HCT116 (cell line): ENCODE data around the gene RAB11A. TPM values are rescaled to one million over a fixed set of nuclear protein-coding genes. Genes with fewer than 3 reads are reported as not detected.

Experiments
- ATAC-seq: fragments of 200-7000 bp; cut with Tn5 transposase; 2 replicates; pipeline ENCODE4 v1.9.1; 2020; ENCODE audit warnings: mild to moderate bottlenecking, moderate library complexity
- BruUV-seq: library from RNA; stranded (reverse); fragments of 400-500 nt; replicated peaks from 2 replicates; lab custom pipeline; 2021; lab: Mats Ljungman, UMichigan
- CTCF ChIA-PET: fragments of 300-600 bp; sonication (Branson Sonifier 250); formaldehyde crosslinking; loops from one replicate; lab custom pipeline; 2021; ENCODE audit warnings: antibody characterized with exemption; lab: Charles Lee
- POLR2A ChIA-PET: fragments of 300-600, 350-600 bp; sonication (Branson Sonifier 250); formaldehyde crosslinking; loops from one replicate; lab custom pipeline; 2021; ENCODE audit warnings: antibody characterized with exemption; lab: Charles Lee
- RAD21 ChIA-PET, 2 experiments: fragments of 300-600 bp; sonication (Branson Sonifier 250); formaldehyde crosslinking; loops; one replicate each; lab custom pipeline; 2023; ENCODE audit warnings: low total read pairs in 2 of 2; ENCODE audit not compliant: uncharacterized antibody in 2 of 2, unreplicated experiment in 2 of 2, low non-redundant PET in 1 of 2; lab: Charles Lee
- DNase-seq: peaks from one replicate; pipeline ENCODE4 v3.0.0-alpha.2; 2010; ENCODE audit warnings: low read depth, low spot score
- H2AFZ ChIP-seq: fragments of 200-600 bp; shearing (Covaris generic), sonication (generic); 2 replicates; pipeline ENCODE4 v1.6.1; 2017; ENCODE audit warnings: low read depth, mixed run types, mixed read lengths, antibody characterized with exemption, low read length; ENCODE audit not compliant: poor library complexity, severe bottlenecking
- H3K27ac ChIP-seq: 2 replicates; pipeline ENCODE4 v1.5.1; 2012; ENCODE audit warnings: low read depth, low read length
- H3K27me3 ChIP-seq: fragments of 200-600 bp; sonication (generic); 2 replicates; pipeline ENCODE4 v1.6.1; 2016; ENCODE audit warnings: mixed run types, low read length, mixed read lengths; ENCODE audit not compliant: insufficient read depth
- H3K36me3 ChIP-seq, 2 experiments: fragments of 200-500 bp in 1 of 2; fragments of 200-600 bp in 1 of 2; sonication (Bioruptor generic) in 1 of 2; sonication (generic) in 1 of 2; 2 replicates each; pipeline versions ENCODE4 v1.5.1 to v1.6.1; 2014 to 2016; ENCODE audit warnings: low read length in 2 of 2, inconsistent platforms in 1 of 2, mixed read lengths in 1 of 2, mixed run types in 1 of 2; ENCODE audit not compliant: insufficient read depth in 2 of 2, control insufficient read depth in 1 of 2
- H3K4me1 ChIP-seq, 2 experiments: fragments of 200-600 bp in 1 of 2; sonication (generic) in 1 of 2; 2 replicates each; pipeline versions ENCODE4 v1.5.1 to v1.6.1; 2012 to 2017; ENCODE audit warnings: low read length in 2 of 2, inconsistent platforms in 1 of 2, mild to moderate bottlenecking in 1 of 2, mixed read lengths in 1 of 2, mixed run types in 1 of 2, moderate library complexity in 1 of 2; ENCODE audit not compliant: insufficient read depth in 2 of 2, control insufficient read depth in 1 of 2
- H3K4me2 ChIP-seq: fragments of 200-600 bp; sonication (generic); 2 replicates; pipeline ENCODE4 v1.6.1; 2017; ENCODE audit warnings: mixed run types, low read length, mixed read lengths
- H3K4me3 ChIP-seq, 2 experiments: fragments of 200-600 bp in 1 of 2; sonication (generic) in 1 of 2; replicated peaks in 1 of 2; 2 replicates each; pipeline ENCODE4 v1.5.1; 2011 to 2016; ENCODE audit warnings: low read length in 2 of 2, control low read depth in 1 of 2, low read depth in 1 of 2, mild to moderate bottlenecking in 1 of 2, mixed read lengths in 1 of 2, mixed run types in 1 of 2
- H3K79me2 ChIP-seq: fragments of 200-600 bp; sonication (generic); 2 replicates; pipeline ENCODE4 v1.6.1; 2017; ENCODE audit warnings: mild to moderate bottlenecking, mixed run types, low read length, moderate library complexity, mixed read lengths; ENCODE audit not compliant: insufficient read depth
- H3K9ac ChIP-seq: fragments of 200-600 bp; sonication (generic); 2 replicates; pipeline ENCODE4 v1.6.1; 2016; ENCODE audit warnings: low read length, mixed read lengths
- H3K9me2 ChIP-seq: fragments of 200-600 bp; sonication (generic), shearing (Covaris generic); 2 replicates; pipeline ENCODE4 v1.6.1; 2017; ENCODE audit warnings: mixed run types, mild to moderate bottlenecking, moderate library complexity; ENCODE audit not compliant: insufficient read depth
- H3K9me3 ChIP-seq, 2 experiments: fragments of 200-500 bp in 1 of 2; fragments of 200-600 bp in 1 of 2; sonication (Bioruptor generic) in 1 of 2; sonication (generic) in 1 of 2; 2 replicates each; pipeline ENCODE4 v1.6.1; 2014 to 2017; ENCODE audit warnings: low read length in 2 of 2, mixed read lengths in 2 of 2, inconsistent platforms in 1 of 2, low read depth in 1 of 2, mild to moderate bottlenecking in 1 of 2, mixed run types in 1 of 2, moderate library complexity in 1 of 2; ENCODE audit not compliant: control insufficient read depth in 1 of 2, insufficient read depth in 1 of 2
- H4K20me1 ChIP-seq: fragments of 200-600 bp; sonication (generic), shearing (Covaris generic); 2 replicates; pipeline ENCODE4 v1.6.1; 2017; ENCODE audit warnings: mixed run types, mild to moderate bottlenecking, moderate library complexity; ENCODE audit not compliant: insufficient read depth
- CBX3 ChIP-seq: IDR thresholded peaks from 2 replicates; pipeline ENCODE4 v1.6.1; 2012; ENCODE audit warnings: low read depth
- CEBPB ChIP-seq: IDR thresholded peaks from 2 replicates; pipeline ENCODE4 v1.6.1; 2012; ENCODE audit warnings: low read depth
- JUND ChIP-seq: IDR thresholded peaks from 2 replicates; pipeline ENCODE4 v1.6.1; 2012
- RAD21 ChIP-seq: IDR thresholded peaks from 2 replicates; pipeline ENCODE4 v1.6.1; 2012; ENCODE audit warnings: low read depth, mild to moderate bottlenecking
- intact Hi-C: fragments of 100-400 bp; cut with micrococcal nuclease; formaldehyde crosslinking; loops from 2 replicates; pipeline ENCODE4 v1.10.0; 2022
- total RNA-seq: library from RNA; stranded (reverse); gene quantifications from one replicate; pipeline ENCODE4 v1.2.1, GENCODE V29; 2021; ENCODE audit not compliant: unreplicated experiment
- TF ChIP-seq, protein P1 (sequence below): IDR thresholded peaks from 2 replicates; pipeline ENCODE4 v1.6.1; 2012; ENCODE audit warnings: low read depth
- TF ChIP-seq, protein P2 (sequence below): IDR thresholded peaks from 2 replicates; pipeline ENCODE4 v1.6.1; 2012
- TF ChIP-seq, protein P3 (sequence below), 3 experiments: fragments of 200-600 bp in 1 of 3; sonication (generic) in 1 of 3; IDR thresholded peaks in 2 of 3; conservative IDR thresholded peaks in 1 of 3; 2 replicates each; pipeline ENCODE4 v1.5.1; 2012 to 2017; ENCODE audit warnings: low read depth in 2 of 3, low read length in 2 of 3, antibody characterized with exemption in 1 of 3, borderline replicate concordance in 1 of 3, control low read depth in 1 of 3, mild to moderate bottlenecking in 1 of 3, mixed read lengths in 1 of 3, mixed run types in 1 of 3, moderate library complexity in 1 of 3; ENCODE audit not compliant: insufficient read depth in 1 of 3

RAB11A gene
- total RNA-seq, 1 experiment from 2014 or later, result 234 TPM

DNA sequence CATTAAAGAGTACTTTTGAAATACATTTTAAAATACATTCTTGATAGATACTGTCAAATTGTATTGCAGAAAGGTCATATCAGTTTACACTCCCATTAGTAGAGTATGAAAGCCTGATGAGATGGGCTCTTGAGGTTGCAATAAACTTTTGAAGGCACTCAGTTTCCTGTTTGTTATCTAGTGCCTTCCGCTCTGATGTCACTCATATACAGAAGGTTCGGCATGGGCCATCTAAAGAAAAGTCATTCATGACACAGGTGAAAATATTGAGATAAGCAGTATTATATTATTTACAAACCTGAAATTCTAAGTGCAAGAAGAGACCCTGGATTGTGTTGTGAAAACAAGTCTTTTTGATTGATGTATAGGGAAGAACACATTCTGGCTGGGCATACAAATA, 40.7 kb upstream of the RAB11A start (continued):
- TF ChIP-seq, protein P1, sequence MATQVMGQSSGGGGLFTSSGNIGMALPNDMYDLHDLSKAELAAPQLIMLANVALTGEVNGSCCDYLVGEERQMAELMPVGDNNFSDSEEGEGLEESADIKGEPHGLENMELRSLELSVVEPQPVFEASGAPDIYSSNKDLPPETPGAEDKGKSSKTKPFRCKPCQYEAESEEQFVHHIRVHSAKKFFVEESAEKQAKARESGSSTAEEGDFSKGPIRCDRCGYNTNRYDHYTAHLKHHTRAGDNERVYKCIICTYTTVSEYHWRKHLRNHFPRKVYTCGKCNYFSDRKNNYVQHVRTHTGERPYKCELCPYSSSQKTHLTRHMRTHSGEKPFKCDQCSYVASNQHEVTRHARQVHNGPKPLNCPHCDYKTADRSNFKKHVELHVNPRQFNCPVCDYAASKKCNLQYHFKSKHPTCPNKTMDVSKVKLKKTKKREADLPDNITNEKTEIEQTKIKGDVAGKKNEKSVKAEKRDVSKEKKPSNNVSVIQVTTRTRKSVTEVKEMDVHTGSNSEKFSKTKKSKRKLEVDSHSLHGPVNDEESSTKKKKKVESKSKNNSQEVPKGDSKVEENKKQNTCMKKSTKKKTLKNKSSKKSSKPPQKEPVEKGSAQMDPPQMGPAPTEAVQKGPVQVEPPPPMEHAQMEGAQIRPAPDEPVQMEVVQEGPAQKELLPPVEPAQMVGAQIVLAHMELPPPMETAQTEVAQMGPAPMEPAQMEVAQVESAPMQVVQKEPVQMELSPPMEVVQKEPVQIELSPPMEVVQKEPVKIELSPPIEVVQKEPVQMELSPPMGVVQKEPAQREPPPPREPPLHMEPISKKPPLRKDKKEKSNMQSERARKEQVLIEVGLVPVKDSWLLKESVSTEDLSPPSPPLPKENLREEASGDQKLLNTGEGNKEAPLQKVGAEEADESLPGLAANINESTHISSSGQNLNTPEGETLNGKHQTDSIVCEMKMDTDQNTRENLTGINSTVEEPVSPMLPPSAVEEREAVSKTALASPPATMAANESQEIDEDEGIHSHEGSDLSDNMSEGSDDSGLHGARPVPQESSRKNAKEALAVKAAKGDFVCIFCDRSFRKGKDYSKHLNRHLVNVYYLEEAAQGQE, result no peak
- no peak for TF ChIP-seq CBX3

DNA sequence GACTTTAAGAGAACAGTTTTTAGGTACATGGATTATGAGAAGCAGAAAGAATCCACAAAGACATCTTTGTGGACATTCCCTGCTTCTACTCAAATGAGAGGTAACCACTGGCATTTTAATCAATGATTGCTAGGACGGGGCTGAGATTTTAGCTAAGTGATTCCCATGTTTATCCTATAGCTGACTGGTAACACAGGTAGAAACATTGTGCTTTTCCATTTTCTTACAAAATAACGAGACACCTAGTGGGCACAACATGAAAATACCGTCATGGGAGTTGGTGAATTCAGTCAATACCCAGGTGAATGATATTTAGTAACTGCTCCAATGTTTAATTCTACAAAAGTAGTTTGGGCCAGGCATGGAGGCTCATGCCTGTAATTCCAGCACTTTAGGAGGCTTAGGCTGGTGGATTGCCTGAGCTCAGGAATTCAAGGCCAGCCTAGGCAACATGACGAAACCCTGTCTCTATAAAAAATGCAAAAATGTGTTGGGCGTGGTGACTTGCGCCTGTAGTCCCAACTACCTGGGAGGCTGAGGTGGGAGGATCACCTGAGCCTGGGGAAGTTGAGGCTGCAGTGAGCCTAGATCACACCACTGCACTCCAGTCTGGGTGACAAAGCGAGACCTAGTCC, 40.0 kb upstream of the RAB11A start:
- H3K27ac ChIP-seq, result no peak overlapping the region
- no peaks in the 10 kb centered on the region for H3K27me3 ChIP-seq
- no peaks in the 10 kb centered on the region for H3K9me2 ChIP-seq
- H3K4me2 ChIP-seq, result 0 out of 2 replicates have a peak overlapping the region, but pooled peaks have one; percentile 5
- ChIA-PET CTCF (interaction anchor here (0.9 to 1.0 kb wide), 3 partner anchors 8 to 27 kb away, joined by 3 read pairs; no protein-coding TSS in a partner anchor), POLR2A (no interaction called here), RAD21 (interaction anchor here in 1 of 2 experiments (0.9 kb wide), 1 partner anchor 191 kb away, joined by 3 read pairs; no protein-coding TSS in a partner anchor)
- TF ChIP-seq, protein P2, sequence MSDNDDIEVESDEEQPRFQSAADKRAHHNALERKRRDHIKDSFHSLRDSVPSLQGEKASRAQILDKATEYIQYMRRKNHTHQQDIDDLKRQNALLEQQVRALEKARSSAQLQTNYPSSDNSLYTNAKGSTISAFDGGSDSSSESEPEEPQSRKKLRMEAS, result no peak
- TF ChIP-seq, protein P3, sequence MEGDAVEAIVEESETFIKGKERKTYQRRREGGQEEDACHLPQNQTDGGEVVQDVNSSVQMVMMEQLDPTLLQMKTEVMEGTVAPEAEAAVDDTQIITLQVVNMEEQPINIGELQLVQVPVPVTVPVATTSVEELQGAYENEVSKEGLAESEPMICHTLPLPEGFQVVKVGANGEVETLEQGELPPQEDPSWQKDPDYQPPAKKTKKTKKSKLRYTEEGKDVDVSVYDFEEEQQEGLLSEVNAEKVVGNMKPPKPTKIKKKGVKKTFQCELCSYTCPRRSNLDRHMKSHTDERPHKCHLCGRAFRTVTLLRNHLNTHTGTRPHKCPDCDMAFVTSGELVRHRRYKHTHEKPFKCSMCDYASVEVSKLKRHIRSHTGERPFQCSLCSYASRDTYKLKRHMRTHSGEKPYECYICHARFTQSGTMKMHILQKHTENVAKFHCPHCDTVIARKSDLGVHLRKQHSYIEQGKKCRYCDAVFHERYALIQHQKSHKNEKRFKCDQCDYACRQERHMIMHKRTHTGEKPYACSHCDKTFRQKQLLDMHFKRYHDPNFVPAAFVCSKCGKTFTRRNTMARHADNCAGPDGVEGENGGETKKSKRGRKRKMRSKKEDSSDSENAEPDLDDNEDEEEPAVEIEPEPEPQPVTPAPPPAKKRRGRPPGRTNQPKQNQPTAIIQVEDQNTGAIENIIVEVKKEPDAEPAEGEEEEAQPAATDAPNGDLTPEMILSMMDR (IDR thresholded peaks at IDR 0.05 in 2 of 3, conservative IDR thresholded peaks at IDR 0.05 in 1 of 3; ENCODE audit: borderline replicate concordance in 1 of 3, insufficient read depth in 1 of 3, low read depth in 2 of 3, low read length in 2 of 3), result peak; percentile 45 to 68 (median 53); a peak in 5 of 6 replicates
- TF ChIP-seq RAD21, result peak; percentile 59
- no peak for TF ChIP-seq JUND
- no peak for TF ChIP-seq CEBPB
- TF ChIP-seq CBX3, result no peak
- H3K79me2 ChIP-seq, result no peaks in the 10 kb centered on the region
- H3K36me3 ChIP-seq, result no peaks in the 10 kb centered on the region
- H4K20me1 ChIP-seq, result no peaks in the 10 kb centered on the region
- BruUV-seq, result no TSS peak
- peak; percentile 69 for ATAC-seq
- H3K4me3 ChIP-seq, result no peak overlapping the region
- peak overlapping the region; percentile 62 for H2AFZ ChIP-seq
- no peak overlapping the region for H3K9ac ChIP-seq
- no peaks in the 10 kb centered on the region for H3K9me3 ChIP-seq
- peaks cover 26 to 28% of the 10 kb centered on the region in 2 experiments for H3K4me1 ChIP-seq
- intact Hi-C loops, result no loop called here
- DNase-seq, result peak; percentile 38
